Pancreas (tissue), 10 donors: ENCODE results near the gene FPR3. TPM values are rescaled to one million over a fixed set of nuclear protein-coding genes. Genes with fewer than 3 reads are reported as not detected.

Experiments
- ATAC-seq, 4 donors: fragments of 200-7000 bp; cut with Tn5 transposase; one replicate each; pipeline versions ENCODE4 v1.8.0 to v1.9.1; 2020; ENCODE audit warnings: mild to moderate bottlenecking in 4 of 4, moderate library complexity in 4 of 4
- DNase-seq, 6 donors: peaks; one replicate each; pipeline ENCODE4 v3.0.0-alpha.2; 2020
- FAIRE-seq: peaks from 2 replicates; lab custom pipeline; 2012; peaks lifted over from hg19 to GRCh38; lab: Jason Lieb, UNC
- H3K27ac ChIP-seq, 4 donors: fragments of 200-600 bp; sonication (generic); 1 replicate in 3 of 4; 2 replicates in 1 of 4; pipeline versions ENCODE4 v1.5.0 to v1.8.0; 2020
- H3K27me3 ChIP-seq, 4 donors: fragments of 200-600 bp; one replicate each; pipeline ENCODE4 v1.8.0; 2021
- H3K36me3 ChIP-seq, 3 donors: fragments of 200-600 bp; sonication (generic) in 1 of 3; one replicate each; pipeline versions ENCODE4 v1.5.0 to v1.8.0; 2020 to 2021
- H3K4me1 ChIP-seq, 3 donors: fragments of 200-600 bp; one replicate each; pipeline ENCODE4 v1.8.0; 2021
- H3K4me3 ChIP-seq, 4 donors: fragments of 200-600 bp; sonication (generic) in 2 of 4; one replicate each; pipeline versions ENCODE4 v1.5.0 to v1.8.0; 2020 to 2021
- H3K9me3 ChIP-seq, 4 donors: fragments of 200-600 bp; one replicate each; pipeline ENCODE4 v1.8.0; 2021
- CTCF ChIP-seq, 4 donors: fragments of 200-600 bp; sonication (generic) in 3 of 4; IDR thresholded peaks; one replicate each; pipeline versions ENCODE4 v1.5.0 to v1.8.0; 2021; ENCODE audit warnings: antibody characterized with exemption in 4 of 4
- WGBS, 2 donors: extraction: QIAGEN DNeasy Blood & Tissue Kit; methylation state at CpG; one replicate each; pipeline ENCODE4 v1.1.7; 2013; 5-methylcytosine and 5-hydroxymethylcytosine counted together
- intact Hi-C, 3 donors: fragments of 100-400 bp; cut with DNase I; formaldehyde crosslinking; loops; one replicate each; pipeline versions ENCODE4 v1.11.1 to v1.14.2; 2022
- polyA plus RNA-seq, 2 donors: library from polyadenylated mRNA; stranded (reverse); fragments of 200-250 nt; gene quantifications; one replicate each; pipeline ENCODE4 v1.2.3, GENCODE V29; 2013
- total RNA-seq, 6 donors: library from RNA; stranded (reverse); fragmentation: NEBNext Ultra II Directional in 4 of 6; extraction: Animal tissue kit (Norgen Biotek cat#: 25700) in 4 of 6; gene quantifications; one replicate each; pipeline versions ENCODE4 v1.2.1 to v1.2.4, GENCODE V29; 2021 to 2023
- donor health status: healthy with polysubstance abuse.
- donor health status: DM: no; HTN: no; CAD: no; lungs with moderate emphysema.
- donor health status: DM: no; HTN: no; CAD: no.
- donor health status: control.
- donor health status: control.
- donor health status: Bipolar disorder and iron deficiency.
- donor health status: DM: yes; HTN: yes; CAD: no.
- donor health status: DM: no; HTN: no; CAD: no.
- donor health status: DM: no; HTN: no; CAD: no.
- donor health status: DM: yes; HTN: yes; CAD: no.

FPR3 gene
- total and polyA plus RNA-seq, 8 donors, result 0.32 to 10.4 (median 0.62) TPM

DNA sequence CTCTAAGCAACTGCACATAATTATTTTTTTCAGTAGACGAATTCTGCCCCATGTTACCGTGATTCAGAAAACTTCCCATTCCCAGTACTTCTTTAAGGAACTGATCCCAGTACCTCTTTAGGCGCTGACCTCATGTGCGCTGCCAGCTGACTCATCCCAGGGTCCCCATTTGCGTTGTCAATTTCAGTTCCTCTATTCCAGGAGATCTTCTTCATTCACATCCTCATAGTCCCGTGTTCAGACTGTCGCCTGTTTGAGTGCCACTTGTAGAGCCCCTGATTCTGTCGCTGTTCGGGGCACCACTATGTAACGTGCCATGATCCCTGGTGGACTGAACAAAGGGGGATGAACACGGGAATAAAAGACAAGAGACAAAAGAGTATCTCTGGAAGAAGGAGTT lies 16.4 kb downstream of the FPR3 start:
- 81 to 85% methylated on average over 11 of the region's 11 CpGs for WGBS, 2 donors
- no peak for TF ChIP-seq CTCF (IDR thresholded peaks at IDR 0.05)
- no peak for FAIRE-seq
- Histone ChIP-seq H3K27me3 (no peaks in the 10 kb centered on the region), H3K36me3 (no peaks in the 10 kb centered on the region), H3K4me1 (no peaks in the 10 kb centered on the region), H3K9me3 (no peaks in the 10 kb centered on the region), H3K4me3 (no peak overlapping the region), H3K27ac (peak overlapping the region in 2 of 4 donors; percentile 28 to 40)
- peak in 1 of 6 donors; percentile 31 for DNase-seq
- intact Hi-C loops, result no loop called here
- peak in 2 of 4 donors; percentile 73 to 76 for ATAC-seq

DNA sequence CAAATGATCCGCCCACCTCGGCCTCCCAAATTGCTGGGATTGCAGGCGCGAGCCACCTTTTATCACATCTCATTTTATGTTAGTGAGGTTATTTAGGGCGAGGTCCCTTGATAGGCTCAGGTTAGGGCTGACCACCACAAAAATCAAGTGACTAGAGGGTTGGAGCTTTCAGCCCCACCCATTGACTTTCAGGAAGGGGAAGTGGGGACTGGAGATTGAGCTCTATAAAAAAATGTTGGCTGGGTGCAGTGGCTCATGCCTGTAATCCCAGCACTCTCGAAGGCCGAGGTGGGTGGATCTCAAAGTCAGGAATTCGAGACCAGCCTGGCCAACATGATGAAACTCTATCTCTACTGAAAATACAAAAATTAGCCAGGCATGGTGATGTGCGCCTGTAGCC lies 20.1 kb downstream of the FPR3 start:
- intact Hi-C loops, result no loop called here
- ATAC-seq (peak in 1 of 4 donors; percentile 51), DNase-seq (no peak), FAIRE-seq (no peak)
- Histone ChIP-seq H3K36me3 (no peaks in the 10 kb centered on the region), H3K4me1 (no peaks in the 10 kb centered on the region), H3K9me3 (no peaks in the 10 kb centered on the region), H3K27ac (no peak overlapping the region), H3K27me3 (no peaks in the 10 kb centered on the region), H3K4me3 (no peak overlapping the region)
- no peak for TF ChIP-seq CTCF (IDR thresholded peaks at IDR 0.05)
- WGBS, 2 donors, result 80 to 86% methylated on average over 9 of the region's 9 CpGs

- H3K4me1 ChIP-seq, result no peaks in the 10 kb centered on the region
- no peak overlapping the region for H3K4me3 ChIP-seq
- H3K36me3 ChIP-seq, result no peaks in the 10 kb centered on the region
- no peaks in the 10 kb centered on the region for H3K27me3 ChIP-seq
- no peaks in the 10 kb centered on the region for H3K9me3 ChIP-seq
- FAIRE-seq (no peak), DNase-seq (no peak), ATAC-seq (no peak)
- no peak overlapping the region for H3K27ac ChIP-seq
- intact Hi-C loops, result no loop called here
- TF ChIP-seq CTCF (IDR thresholded peaks at IDR 0.05), result no peak
- whole genome bisulfite sequencing, 2 donors, result 90% methylated on average over 1 of the region's 1 CpG
Measured at GRCh38 chr19:51816711-51817110, 21.8 kb downstream of the FPR3 start.

GRCh38 chr19:51820011-51820410 lies 25.1 kb downstream of the FPR3 start:
- no peak overlapping the region for H3K4me3 ChIP-seq
- no peak for FAIRE-seq

More at GRCh38 chr19:51820011-51820410, 25.1 kb downstream of the FPR3 start:
- Histone ChIP-seq H3K27me3 (no peaks in the 10 kb centered on the region), H3K36me3 (no peaks in the 10 kb centered on the region), H3K4me1 (no peaks in the 10 kb centered on the region), H3K27ac (no peak overlapping the region), H3K9me3 (no peaks in the 10 kb centered on the region)
- TF ChIP-seq CTCF (IDR thresholded peaks at IDR 0.05), result no peak
- DNase-seq (no peak), ATAC-seq (no peak)
- WGBS, 2 donors, result 40 to 52% methylated on average over 3 of the region's 3 CpGs
- intact Hi-C loops, result no loop called here
